Measurements from ENCODE around the gene TMPRSS11F.
"Not testable (repeated sequence)": the region's sequence is repeated elsewhere in the genome, so short reads cannot be mapped to it uniquely, and the experiment has no call there.

Gene TMPRSS11F

DNA sequence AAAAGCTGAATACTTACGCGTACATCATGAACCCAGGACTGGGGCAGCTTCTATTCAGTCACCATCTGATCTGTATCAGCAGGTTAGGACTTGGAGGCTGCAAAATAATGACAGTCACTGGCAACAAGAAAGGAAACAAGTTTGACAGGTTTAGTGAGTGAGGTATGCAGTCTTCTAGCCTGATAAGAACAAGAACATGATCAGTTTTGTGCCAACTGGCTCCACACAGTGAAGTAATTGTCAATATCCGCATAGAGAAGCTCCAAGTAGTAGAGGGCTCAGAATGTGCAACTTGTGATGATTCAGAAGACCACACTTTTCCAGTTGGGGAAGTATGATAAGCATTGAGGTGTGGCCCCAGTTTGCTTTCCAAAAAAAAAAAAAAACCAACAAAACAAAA is at the start of gene TMPRSS11F:
Gene TMPRSS11F, minus strand, starts transcription at position 77 of the 400 bp plus-strand sequence. Its CDS starts 49 bp downstream, at position 28.
- DNase-seq (ENCODE audit: low read depth), result no peak

DNA sequence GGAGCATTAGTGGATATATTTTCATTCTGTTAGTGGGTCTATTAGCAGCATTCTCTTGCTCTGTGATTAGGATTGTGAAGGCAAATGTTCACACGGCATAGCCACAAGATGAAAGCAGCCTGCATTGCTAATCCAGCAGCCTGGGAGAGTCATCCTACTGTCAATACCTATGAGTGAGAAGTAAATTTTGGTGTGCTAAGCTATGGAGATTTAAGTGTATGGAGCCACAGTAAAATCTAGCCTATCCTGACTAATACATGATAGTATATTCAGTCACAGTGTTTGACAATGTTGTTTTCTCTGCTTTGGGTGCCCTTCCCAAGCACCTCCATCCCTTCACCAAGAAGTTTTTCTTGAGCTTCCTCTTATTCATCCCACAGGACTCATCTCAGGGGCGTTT is 47.2 kb upstream of the TMPRSS11F start:
- DNase-seq (ENCODE audit: low read depth), result no peak

- DNase-seq (ENCODE audit: low read depth), result no peak
Measured at GRCh38 chr4:68176500-68176899, 46.8 kb upstream of the TMPRSS11F start.

DNA sequence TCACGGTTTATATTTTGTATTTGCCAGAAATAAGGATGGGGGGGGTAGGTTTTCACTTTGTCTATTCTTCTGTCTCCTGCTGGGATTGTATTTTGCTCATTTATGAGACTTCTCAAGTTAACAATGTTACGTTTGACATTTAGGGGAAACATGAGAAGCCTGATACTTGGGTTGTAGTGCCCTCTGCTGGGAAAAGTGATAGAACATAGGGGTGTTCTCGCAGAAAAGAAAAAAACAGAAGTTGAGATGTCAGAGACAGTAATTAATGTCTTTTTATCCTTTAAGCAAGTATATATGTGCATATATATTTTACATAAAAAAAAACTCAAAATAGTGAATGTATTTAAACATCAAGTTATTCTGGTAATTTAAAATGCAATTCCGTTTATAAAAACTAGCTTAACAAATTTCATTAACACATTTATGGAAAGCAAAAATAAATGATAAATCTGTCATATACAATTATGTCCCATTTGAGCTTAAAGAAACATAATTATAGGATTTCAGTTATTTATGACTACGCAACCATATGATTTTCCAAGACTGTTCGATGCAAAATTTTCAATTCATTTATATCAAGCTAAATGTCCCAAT is 46.0 kb upstream of the TMPRSS11F start:
- DNase-seq (ENCODE audit: low read depth), result no peak

- DNase-seq (ENCODE audit: low read depth), result not testable (repeated sequence)
Measured at GRCh38 chr4:68174389-68174788, 44.7 kb upstream of the TMPRSS11F start.

GRCh38 chr4:68172147-68172546 is 42.5 kb upstream of the TMPRSS11F start:
- not testable (repeated sequence) for DNase-seq (ENCODE audit: low read depth)

GRCh38 chr4:68167706-68168105 is 38.0 kb upstream of the TMPRSS11F start:
- DNase-seq (ENCODE audit: low read depth), result no peak

- no peak for DNase-seq (ENCODE audit: low read depth)
Measured at GRCh38 chr4:68167166-68167565, 37.5 kb upstream of the TMPRSS11F start.

GRCh38 chr4:68163754-68164153 is 34.1 kb upstream of the TMPRSS11F start:
- DNase-seq (ENCODE audit: low read depth), result no peak

- no peak for DNase-seq (ENCODE audit: low read depth)
Measured at GRCh38 chr4:68162196-68162595, 32.5 kb upstream of the TMPRSS11F start.

- no peak for DNase-seq (ENCODE audit: low read depth)
Measured at GRCh38 chr4:68152411-68152810, 22.7 kb upstream of the TMPRSS11F start.

GRCh38 chr4:68148800-68149685 is 19.4 kb upstream of the TMPRSS11F start:
- no peak for DNase-seq (ENCODE audit: low read depth)

- DNase-seq (ENCODE audit: low read depth), result no peak
Measured at GRCh38 chr4:68147079-68147478, 17.4 kb upstream of the TMPRSS11F start.

GRCh38 chr4:68145261-68145660 is 15.6 kb upstream of the TMPRSS11F start:
- DNase-seq (ENCODE audit: low read depth), result no peak

DNA sequence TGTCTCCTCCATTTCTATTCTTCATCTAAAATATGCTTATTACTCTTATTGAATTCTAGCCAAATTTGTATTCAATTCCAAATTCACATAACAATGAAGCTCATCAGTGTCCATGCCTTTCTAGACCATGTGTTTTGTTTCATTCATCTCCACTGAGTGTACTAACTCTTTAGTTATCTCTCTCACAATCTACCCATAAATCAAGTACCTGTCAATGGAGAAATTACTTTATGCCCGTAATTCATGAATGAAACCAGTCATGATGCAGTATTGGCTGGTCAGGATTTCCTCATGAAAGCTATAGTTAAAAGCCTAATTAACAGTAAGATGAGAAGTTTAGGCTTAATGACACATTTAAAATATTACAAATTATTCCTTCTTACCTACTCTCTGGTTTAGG is 12.2 kb upstream of the TMPRSS11F start:
- DNase-seq (ENCODE audit: low read depth), result no peak

- no peak for DNase-seq (ENCODE audit: low read depth)
Measured at GRCh38 chr4:68132342-68132741, 2.7 kb upstream of the TMPRSS11F start.

DNA sequence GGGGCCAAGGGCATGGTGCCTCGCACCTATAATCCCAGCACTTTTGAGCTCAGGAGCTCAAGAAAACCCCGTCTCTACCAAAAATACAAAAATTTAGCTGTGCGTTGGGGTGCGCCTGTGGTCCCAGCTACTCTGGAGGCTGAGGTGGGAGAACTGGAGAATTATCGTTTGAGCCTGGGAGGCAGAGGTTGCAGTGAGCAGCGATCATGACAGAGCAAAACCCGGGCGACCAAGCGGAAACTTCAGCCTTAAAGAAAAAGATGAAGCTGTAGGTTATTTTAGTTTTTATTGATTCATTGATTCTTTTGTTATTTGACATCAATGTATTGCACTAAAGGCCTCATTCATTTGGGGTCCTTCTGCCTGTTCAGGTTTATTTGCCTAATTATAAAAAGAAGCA is 5.4 kb downstream of the TMPRSS11F start:
- no peak for DNase-seq (ENCODE audit: low read depth)

- no peak for DNase-seq (ENCODE audit: low read depth)
Measured at GRCh38 chr4:68123525-68123924, 6.1 kb downstream of the TMPRSS11F start.

- no peak for DNase-seq (ENCODE audit: low read depth)
Measured at GRCh38 chr4:68119921-68120320, 9.7 kb downstream of the TMPRSS11F start.

DNA sequence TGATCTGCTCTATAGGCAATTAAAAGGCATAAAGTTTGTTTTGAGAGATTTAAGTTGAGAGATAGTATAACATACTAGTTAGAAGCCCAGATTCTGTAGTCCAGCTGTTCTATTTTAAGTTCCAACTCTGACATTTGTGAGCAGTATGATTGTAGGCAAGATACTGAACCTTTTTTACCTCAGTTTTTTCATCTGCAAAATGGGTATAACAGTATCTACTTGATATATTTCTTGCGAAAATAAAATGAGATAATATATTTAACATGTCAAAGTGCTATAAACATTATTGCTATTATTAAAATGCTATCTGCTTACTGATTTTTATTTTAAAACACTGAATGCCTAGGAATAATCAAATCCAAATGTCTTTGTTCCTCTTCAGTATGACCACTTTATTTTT is 19.2 kb downstream of the TMPRSS11F start:
- no peak for DNase-seq (ENCODE audit: low read depth)

DNA sequence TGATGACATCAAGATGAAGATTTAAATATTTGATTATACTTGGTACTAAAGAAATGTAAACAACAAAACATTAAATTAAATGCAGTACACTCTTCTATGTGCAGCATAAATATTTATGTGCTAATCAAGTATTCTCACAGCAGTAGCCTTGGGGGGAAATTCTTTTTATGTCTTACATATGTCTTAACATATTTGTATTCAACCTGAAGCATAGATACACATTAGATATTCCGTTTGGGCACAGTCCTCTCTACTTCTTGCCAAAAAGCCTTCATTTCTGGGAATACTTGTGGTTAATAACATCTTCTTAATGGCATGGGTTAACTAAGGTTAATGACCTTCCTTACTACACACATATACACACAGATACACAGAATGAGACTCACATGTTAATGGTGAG is 19.8 kb downstream of the TMPRSS11F start:
- DNase-seq (ENCODE audit: low read depth), result no peak

- no peak for DNase-seq (ENCODE audit: low read depth)
Measured at GRCh38 chr4:68082758-68083157, 46.9 kb downstream of the TMPRSS11F start.

GRCh38 chr4:68079928-68080327 is 49.7 kb downstream of the TMPRSS11F start:
- DNase-seq (ENCODE audit: low read depth), result no peak

DNA sequence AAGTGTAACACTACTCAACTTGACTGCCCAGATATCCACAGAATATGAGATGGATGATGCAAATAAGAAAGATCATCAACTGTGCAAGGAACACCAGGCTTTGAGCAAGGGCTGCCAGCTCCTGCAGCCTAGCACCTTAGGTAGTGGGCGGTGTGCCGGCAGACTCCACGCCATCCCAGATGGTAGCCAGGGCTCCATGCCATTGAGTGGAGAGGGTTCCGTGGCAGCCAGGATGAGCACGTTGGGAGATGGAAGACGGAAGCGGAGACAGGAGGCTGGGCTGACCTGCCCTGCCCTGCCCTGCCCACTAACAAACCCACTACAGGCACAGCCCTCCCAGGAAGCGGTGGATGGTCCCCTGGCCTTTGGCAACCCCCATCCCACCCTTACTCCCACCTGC is 51.9 kb downstream of the TMPRSS11F start:
- no peak for DNase-seq (ENCODE audit: low read depth)

All from activated gamma-delta T cell treated with anti-CD3 and anti-CD28 coated beads, Interleukin-2, amount 50 U/mL, for 16 hours (primary cell).